Endothelial cell of umbilical vein (primary cell): ENCODE measurements around the gene PTK6. TPM values are rescaled to one million over a fixed set of nuclear protein-coding genes. Genes with fewer than 3 reads are reported as not detected.

Experiments
- BruUV-seq: library from RNA; stranded (reverse); fragments of 400-500 nt; replicated peaks from 2 replicates; lab custom pipeline; 2021; lab: Mats Ljungman, UMichigan
- CTCF ChIA-PET: fragments of 300-600, 350-600 bp; sonication (Branson Sonifier 250); formaldehyde crosslinking; loops from one replicate; lab custom pipeline; 2021; ENCODE audit warnings: antibody characterized with exemption, inconsistent platforms; lab: Charles Lee
- POLR2A ChIA-PET: fragments of 300-600, 350-600 bp; sonication (Branson Sonifier 250); formaldehyde crosslinking; loops from one replicate; lab custom pipeline; 2021; ENCODE audit warnings: antibody characterized with exemption, inconsistent platforms; lab: Charles Lee
- DNase-seq: peaks from one replicate; pipeline ENCODE4 v3.0.0-alpha.2; 2011; ENCODE audit warnings: low read depth, low spot score
- FAIRE-seq: peaks from 2 replicates; lab custom pipeline; 2011; peaks lifted over from hg19 to GRCh38; lab: Jason Lieb, UNC
- H2AFZ ChIP-seq: 2 replicates; pipeline ENCODE4 v1.6.0; 2012; ENCODE audit warnings: low read depth, low read length, control low read depth, inconsistent platforms
- H3K27ac ChIP-seq: 2 replicates; pipeline ENCODE4 v1.5.1; 2011; ENCODE audit warnings: low read depth, mild to moderate bottlenecking, control low read depth, low read length, moderate library complexity; ENCODE audit not compliant: insufficient read depth
- H3K27me3 ChIP-seq, 2 experiments: 2 replicates each; pipeline versions ENCODE4 v1.6.0 to v1.6.1; 2011; ENCODE audit warnings: low read length in 2 of 2, mixed read lengths in 1 of 2; ENCODE audit not compliant: control insufficient read depth in 2 of 2, insufficient read depth in 2 of 2
- H3K36me3 ChIP-seq, 2 experiments: 2 replicates in 1 of 2; 3 replicates in 1 of 2; pipeline ENCODE4 v1.5.1; 2011; ENCODE audit warnings: low read length in 2 of 2, mild to moderate bottlenecking in 1 of 2, moderate library complexity in 1 of 2; ENCODE audit not compliant: control insufficient read depth in 2 of 2, insufficient read depth in 2 of 2; ENCODE audit errors: extremely low read depth in 1 of 2
- H3K4me1 ChIP-seq: 3 replicates; pipeline ENCODE4 v1.5.1; 2011; ENCODE audit warnings: mild to moderate bottlenecking, low read length; ENCODE audit not compliant: control insufficient read depth, insufficient read depth; ENCODE audit errors: extremely low read depth
- H3K4me2 ChIP-seq: 2 replicates; pipeline ENCODE4 v1.6.1; 2011; ENCODE audit warnings: low read length, control low read depth, mixed read lengths; ENCODE audit not compliant: insufficient read depth
- H3K4me3 ChIP-seq, 3 experiments: fragments of 200-600 bp in 1 of 3; sonication (generic), shearing (Covaris generic) in 1 of 3; replicated peaks in 1 of 3; 2 replicates each; pipeline ENCODE4 v1.5.1; 2011 to 2016; ENCODE audit warnings: control low read depth in 3 of 3, low read length in 3 of 3, mild to moderate bottlenecking in 2 of 3, inconsistent platforms in 1 of 3, low read depth in 1 of 3, moderate library complexity in 1 of 3; ENCODE audit not compliant: insufficient read depth in 1 of 3
- H3K79me2 ChIP-seq: 2 replicates; pipeline ENCODE4 v1.6.0; 2012; ENCODE audit warnings: low read length, inconsistent platforms; ENCODE audit not compliant: control insufficient read depth, insufficient read depth
- H3K9ac ChIP-seq: replicated peaks from 2 replicates; pipeline ENCODE3; 2011; ENCODE audit warnings: low read length, control low read depth; ENCODE audit not compliant: insufficient read depth; ENCODE audit errors: extremely low read depth
- H3K9me1 ChIP-seq: replicated peaks from 3 replicates; pipeline ENCODE4 v1.6.0; 2011; ENCODE audit warnings: mild to moderate bottlenecking, low read length; ENCODE audit not compliant: control insufficient read depth, insufficient read depth; ENCODE audit errors: extremely low read depth
- H3K9me3 ChIP-seq: replicated peaks from 2 replicates; pipeline ENCODE4 v1.5.1; 2012; ENCODE audit warnings: low read length, inconsistent platforms; ENCODE audit not compliant: control insufficient read depth, insufficient read depth
- H4K20me1 ChIP-seq: replicated peaks from 2 replicates; pipeline ENCODE3; 2011; ENCODE audit warnings: mild to moderate bottlenecking, low read length; ENCODE audit not compliant: control insufficient read depth, insufficient read depth; ENCODE audit errors: extremely low read depth
- EZH2 ChIP-seq: IDR thresholded peaks from 2 replicates; pipeline ENCODE4 v1.6.1; 2012; ENCODE audit warnings: borderline replicate concordance, low read depth, mild to moderate bottlenecking, moderate library complexity, low read length, inconsistent platforms; ENCODE audit not compliant: severe bottlenecking
- FOS ChIP-seq: IDR thresholded peaks from 2 replicates; pipeline ENCODE4 v1.6.1; 2011; ENCODE audit warnings: mild to moderate bottlenecking, low read length, moderate library complexity, borderline replicate concordance; ENCODE audit not compliant: insufficient read depth
- GATA2 ChIP-seq: IDR thresholded peaks from 2 replicates; pipeline ENCODE4 v1.7.0; 2011; ENCODE audit warnings: low read depth, mild to moderate bottlenecking, moderate library complexity, mixed read lengths, low read length; ENCODE audit not compliant: insufficient read length, insufficient read depth
- JUN ChIP-seq: IDR thresholded peaks from 2 replicates; pipeline ENCODE4 v1.6.1; 2011; ENCODE audit warnings: borderline replicate concordance, low read depth; ENCODE audit not compliant: insufficient read length, insufficient read depth
- MYC ChIP-seq: IDR thresholded peaks from one replicate; pipeline ENCODE4 v1.6.1; 2011; ENCODE audit warnings: mild to moderate bottlenecking, low read depth, low read length
- POLR2A ChIP-seq: IDR thresholded peaks from 2 replicates; pipeline ENCODE4 v1.6.1; 2012; ENCODE audit warnings: low read depth, mild to moderate bottlenecking, control low read depth, low read length
- POLR2AphosphoS5 ChIP-seq: IDR thresholded peaks from 2 replicates; pipeline ENCODE4 v1.6.1; 2012; ENCODE audit warnings: low read depth, mild to moderate bottlenecking, control low read depth, low read length, moderate library complexity; ENCODE audit not compliant: insufficient read depth
- dilution Hi-C: fragments of 300-500 bp; cut with MboI; formaldehyde crosslinking; loops from one replicate; pipeline ENCODE4 v1.15.0; 2019; ENCODE audit warnings: low sequenced_read_pairs; ENCODE audit not compliant: extremely low pct_ligation_motif_present
- intact Hi-C: fragments of 100-400 bp; cut with micrococcal nuclease; formaldehyde crosslinking; loops from one replicate; pipeline ENCODE4 v1.10.0; 2022
- polyA plus RNA-seq, 4 experiments: library from polyadenylated mRNA; depleted of rRNA in 3 of 4; stranded (reverse) in 3 of 4; unstranded in 1 of 4; fragments of >200 nt; gene quantifications; 2 replicates each; pipeline versions ENCODE4 v1.2.1 to v1.2.3, GENCODE V29; 2011 to 2012; ENCODE audit warnings: missing spikeins in 1 of 4
- total RNA-seq: library from RNA; stranded (reverse); gene quantifications from 2 replicates; pipeline ENCODE4 v1.2.3, GENCODE V29; 2021
- TF ChIP-seq, protein P1 (sequence below), 2 donors: IDR thresholded peaks; 1 replicate in 1 of 2; 2 replicates in 1 of 2; pipeline ENCODE4 v1.5.1; 2011; ENCODE audit warnings: low read length in 2 of 2, mild to moderate bottlenecking in 2 of 2, moderate library complexity in 2 of 2, control low read depth in 1 of 2, inconsistent platforms in 1 of 2, low read depth in 1 of 2; ENCODE audit not compliant: insufficient read depth in 1 of 2; ENCODE audit errors: extremely low read depth in 1 of 2
- TF ChIP-seq, protein P2 (sequence below): IDR thresholded peaks from 2 replicates; pipeline ENCODE4 v1.6.1; 2011; ENCODE audit not compliant: insufficient read depth, insufficient read length

The PTK6 gene
- total and polyA plus RNA-seq, 2 donors (not counting 3 experiments of a cell fraction or from before 2014, with no cell fraction given), result 0.18 TPM; not detected in 1

DNA sequence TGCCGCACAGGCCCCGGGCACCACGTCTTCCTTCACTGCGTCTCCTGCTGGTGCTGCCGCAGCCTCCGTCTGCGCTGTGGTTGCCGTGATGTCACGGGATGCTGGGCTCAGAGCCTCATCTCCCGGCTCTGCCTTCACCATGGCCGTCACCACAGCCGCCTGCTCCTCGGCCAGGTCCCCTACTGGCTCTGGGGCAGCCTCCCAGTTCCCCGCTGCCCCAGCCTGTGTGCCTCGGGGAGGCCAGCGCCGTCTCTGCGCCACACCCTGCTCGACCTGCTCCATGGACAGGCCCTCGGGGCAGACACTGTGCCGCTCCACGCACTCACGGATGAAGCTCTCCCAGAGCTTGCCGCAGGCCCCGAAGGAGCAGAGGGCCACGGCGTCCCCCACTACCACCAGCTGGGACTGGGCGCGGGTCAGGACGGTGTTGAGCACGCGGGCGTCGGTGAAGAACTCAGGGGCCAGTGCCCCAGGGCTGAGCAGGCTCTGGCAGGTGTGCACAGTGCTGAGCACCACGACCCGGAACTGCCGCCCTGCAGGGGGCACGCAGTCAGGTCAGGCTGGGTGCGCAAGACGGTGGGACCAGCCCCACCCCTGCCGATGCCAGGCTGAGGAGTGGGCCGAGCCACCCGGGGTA lies 28.6 kb upstream of the PTK6 start:
- TF ChIP-seq, protein P1, sequence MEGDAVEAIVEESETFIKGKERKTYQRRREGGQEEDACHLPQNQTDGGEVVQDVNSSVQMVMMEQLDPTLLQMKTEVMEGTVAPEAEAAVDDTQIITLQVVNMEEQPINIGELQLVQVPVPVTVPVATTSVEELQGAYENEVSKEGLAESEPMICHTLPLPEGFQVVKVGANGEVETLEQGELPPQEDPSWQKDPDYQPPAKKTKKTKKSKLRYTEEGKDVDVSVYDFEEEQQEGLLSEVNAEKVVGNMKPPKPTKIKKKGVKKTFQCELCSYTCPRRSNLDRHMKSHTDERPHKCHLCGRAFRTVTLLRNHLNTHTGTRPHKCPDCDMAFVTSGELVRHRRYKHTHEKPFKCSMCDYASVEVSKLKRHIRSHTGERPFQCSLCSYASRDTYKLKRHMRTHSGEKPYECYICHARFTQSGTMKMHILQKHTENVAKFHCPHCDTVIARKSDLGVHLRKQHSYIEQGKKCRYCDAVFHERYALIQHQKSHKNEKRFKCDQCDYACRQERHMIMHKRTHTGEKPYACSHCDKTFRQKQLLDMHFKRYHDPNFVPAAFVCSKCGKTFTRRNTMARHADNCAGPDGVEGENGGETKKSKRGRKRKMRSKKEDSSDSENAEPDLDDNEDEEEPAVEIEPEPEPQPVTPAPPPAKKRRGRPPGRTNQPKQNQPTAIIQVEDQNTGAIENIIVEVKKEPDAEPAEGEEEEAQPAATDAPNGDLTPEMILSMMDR (IDR thresholded peaks at IDR 0.05; ENCODE audit: extremely low read depth in 1 of 2, insufficient read depth in 1 of 2, low read depth in 1 of 2, low read length in 2 of 2), result no peak
- TF ChIP-seq POLR2AphosphoS5, result no peak
- no peak for TF ChIP-seq MYC
- TF ChIP-seq POLR2A, result no peak
- TF ChIP-seq JUN, result no peak
- no peak for TF ChIP-seq GATA2
- no peak for TF ChIP-seq FOS
- no peak for TF ChIP-seq EZH2
- TF ChIP-seq, protein P2, sequence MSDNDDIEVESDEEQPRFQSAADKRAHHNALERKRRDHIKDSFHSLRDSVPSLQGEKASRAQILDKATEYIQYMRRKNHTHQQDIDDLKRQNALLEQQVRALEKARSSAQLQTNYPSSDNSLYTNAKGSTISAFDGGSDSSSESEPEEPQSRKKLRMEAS, result no peak
- intact Hi-C loops (no loop called here), dilution Hi-C loops (no loop called here)
- Histone ChIP-seq H3K36me3 (peaks cover 0 to 8% of the 10 kb centered on the region in 2 experiments), H4K20me1 (no peaks in the 10 kb centered on the region), H3K4me1 (no peaks in the 10 kb centered on the region), H3K9ac (no peak overlapping the region), H3K27ac (no peak overlapping the region), H3K4me3 (no peak overlapping the region), H3K4me2 (no peak overlapping the region), H3K27me3 (no peaks in the 10 kb centered on the region), H3K9me3 (no peaks in the 10 kb centered on the region), H2AFZ (no peak overlapping the region), H3K79me2 (no peaks in the 10 kb centered on the region), H3K9me1 (no peaks in the 10 kb centered on the region)
- ChIA-PET POLR2A (interaction anchor here (0.6 kb wide), 1 partner anchor 345 kb away, joined by 3 read pairs; no protein-coding TSS in a partner anchor), CTCF (no interaction called here)
- no peak for DNase-seq
- no peak for FAIRE-seq
- BruUV-seq, result no TSS peak
